Fibroblast of mammary gland (primary cell): ENCODE results near the gene A4GALT.
"Not testable (repeated sequence)": the region's sequence is repeated elsewhere in the genome, so short reads cannot be mapped to it uniquely, and the experiment has no call there.

Experiments used
- DNase-seq: peaks from one replicate; pipeline ENCODE4 v3.0.0-alpha.2; 2010; ENCODE audit warnings: low read depth
- H3K4me3 ChIP-seq: 2 replicates; pipeline ENCODE4 v1.5.1; 2011; ENCODE audit warnings: low read depth, mild to moderate bottlenecking, low read length, moderate library complexity; ENCODE audit not compliant: control insufficient read depth
- TF ChIP-seq, protein P1 (sequence below): conservative IDR thresholded peaks from 2 replicates; pipeline ENCODE4 v1.5.1; 2011; ENCODE audit warnings: low read depth, low read length, inconsistent platforms; ENCODE audit not compliant: control insufficient read depth, insufficient read depth

A4GALT gene

DNA sequence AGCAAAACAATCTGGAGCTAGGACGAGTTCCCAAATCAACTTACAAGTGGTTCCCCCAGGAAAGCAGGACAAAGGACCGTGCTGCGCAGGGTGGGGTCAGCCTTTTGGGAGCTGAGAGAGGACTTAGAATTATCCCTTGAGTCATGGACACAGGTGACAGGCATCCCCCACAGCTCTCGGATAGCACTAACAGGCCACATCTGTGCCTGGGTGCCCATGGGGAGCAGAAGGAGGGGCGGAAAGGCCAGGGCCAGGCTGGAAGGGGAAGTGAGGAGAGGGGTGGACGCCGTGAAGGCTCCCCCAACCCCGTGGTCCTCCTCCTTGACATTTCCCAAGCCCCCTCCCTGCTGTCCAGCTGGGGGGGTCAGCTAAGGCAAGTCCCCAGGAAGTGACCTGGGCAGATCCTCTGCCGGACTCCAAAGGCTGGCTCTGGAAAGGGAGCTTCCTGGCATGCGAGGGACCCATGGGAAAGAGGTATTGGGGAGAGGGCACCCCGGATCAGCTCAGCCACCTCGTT lies 31.6 kb upstream of the A4GALT start:
- no peak for DNase-seq
- TF ChIP-seq, protein P1, sequence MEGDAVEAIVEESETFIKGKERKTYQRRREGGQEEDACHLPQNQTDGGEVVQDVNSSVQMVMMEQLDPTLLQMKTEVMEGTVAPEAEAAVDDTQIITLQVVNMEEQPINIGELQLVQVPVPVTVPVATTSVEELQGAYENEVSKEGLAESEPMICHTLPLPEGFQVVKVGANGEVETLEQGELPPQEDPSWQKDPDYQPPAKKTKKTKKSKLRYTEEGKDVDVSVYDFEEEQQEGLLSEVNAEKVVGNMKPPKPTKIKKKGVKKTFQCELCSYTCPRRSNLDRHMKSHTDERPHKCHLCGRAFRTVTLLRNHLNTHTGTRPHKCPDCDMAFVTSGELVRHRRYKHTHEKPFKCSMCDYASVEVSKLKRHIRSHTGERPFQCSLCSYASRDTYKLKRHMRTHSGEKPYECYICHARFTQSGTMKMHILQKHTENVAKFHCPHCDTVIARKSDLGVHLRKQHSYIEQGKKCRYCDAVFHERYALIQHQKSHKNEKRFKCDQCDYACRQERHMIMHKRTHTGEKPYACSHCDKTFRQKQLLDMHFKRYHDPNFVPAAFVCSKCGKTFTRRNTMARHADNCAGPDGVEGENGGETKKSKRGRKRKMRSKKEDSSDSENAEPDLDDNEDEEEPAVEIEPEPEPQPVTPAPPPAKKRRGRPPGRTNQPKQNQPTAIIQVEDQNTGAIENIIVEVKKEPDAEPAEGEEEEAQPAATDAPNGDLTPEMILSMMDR = no peak
- H3K4me3 ChIP-seq = no peak overlapping the region

- not testable (repeated sequence) for DNase-seq, H3K4me3 ChIP-seq
Observed at GRCh38 chr22:42750421-42750820, 29.8 kb upstream of the A4GALT start.

- peak; percentile 86 for DNase-seq
Observed at GRCh38 chr22:42747701-42748513, 27.2 kb upstream of the A4GALT start.

DNA sequence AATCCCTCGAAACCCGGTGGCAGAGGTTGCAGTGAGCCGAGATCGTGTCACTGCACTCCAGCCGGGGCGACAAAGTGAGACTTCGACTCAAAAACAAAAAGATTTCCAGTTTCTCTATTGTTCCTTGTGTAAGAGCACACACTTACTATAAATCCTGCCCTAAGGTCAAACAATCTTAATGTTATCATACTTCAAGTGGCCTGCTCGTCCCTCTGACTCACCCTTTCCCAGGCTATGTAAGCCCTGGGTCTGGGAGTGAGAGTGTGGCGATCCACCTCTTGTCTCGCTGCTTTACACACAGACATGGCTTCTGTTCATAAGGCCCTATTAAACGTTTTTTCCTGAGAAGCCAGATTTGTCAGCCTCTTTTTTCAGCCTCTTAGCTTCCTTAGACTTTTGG lies 24.4 kb upstream of the A4GALT start:
- TF ChIP-seq, protein P1 = no peak
- DNase-seq = peak; percentile 70
- no peak overlapping the region for H3K4me3 ChIP-seq

More at GRCh38 chr22:42747701-42748513, 27.2 kb upstream of the A4GALT start:
- H3K4me3 ChIP-seq = no peak overlapping the region
- TF ChIP-seq, protein P1 = no peak

DNA sequence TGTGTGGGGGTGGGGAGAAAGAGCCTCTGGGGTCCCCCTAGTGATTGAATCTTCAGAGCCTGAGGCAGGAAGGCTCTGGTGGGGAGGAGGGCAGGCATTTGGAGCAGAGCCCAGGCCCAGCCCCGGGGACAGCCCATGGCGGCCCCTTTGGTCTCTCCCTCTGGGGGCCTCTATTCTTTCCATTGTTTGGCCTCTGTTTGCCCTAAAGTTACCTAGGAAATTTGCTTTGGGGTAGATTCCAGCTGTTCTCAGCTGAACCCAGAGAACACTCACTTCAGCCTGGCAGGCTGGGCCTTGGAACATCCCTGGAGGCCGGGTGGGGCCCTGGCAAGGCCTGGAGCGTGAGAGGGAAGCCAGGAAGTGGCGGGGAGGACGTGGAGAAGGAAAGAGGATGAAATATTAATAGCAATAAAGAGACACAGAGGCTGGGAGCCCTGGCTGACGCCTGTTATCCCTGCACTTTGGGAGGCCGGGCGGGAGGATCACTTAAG lies 22.9 kb upstream of the A4GALT start:
- TF ChIP-seq, protein P1 = no peak
- peak; percentile 94 for DNase-seq
- no peak overlapping the region for H3K4me3 ChIP-seq

- DNase-seq = peak; percentile 53
- TF ChIP-seq, protein P1 = no peak
- H3K4me3 ChIP-seq = no peak overlapping the region
Observed at GRCh38 chr22:42742940-42743339, 22.3 kb upstream of the A4GALT start.

- H3K4me3 ChIP-seq, DNase-seq: not testable (repeated sequence)
Observed at GRCh38 chr22:42740320-42740719, 19.6 kb upstream of the A4GALT start.
